ENCODE results near the gene HRH4. TPM values are rescaled to one million over a fixed set of nuclear protein-coding genes. Genes with fewer than 3 reads are reported as not detected.

Gene HRH4
- total RNA-seq, 4 donors from 2014 or later: 0.15 to 0.54 (median 0.16) TPM; not detected in 1

GRCh38 chr18:24494586-24494985 is 34.1 kb downstream of the HRH4 start:
- WGBS, 2 donors (ENCODE audit: low coverage in 1 of 2): 84 to 86% methylated on average over 2 of the region's 2 CpGs
- no peaks in the 10 kb centered on the region for H3K27me3 ChIP-seq
- no peaks in the 10 kb centered on the region for H3K9me3 ChIP-seq
- no peaks in the 10 kb centered on the region for H3K4me1 ChIP-seq
- TF ChIP-seq POLR2AphosphoS5 (IDR thresholded peaks at IDR 0.05) (no peak), POLR2A (IDR thresholded peaks at IDR 0.05) (no peak), EP300 (IDR thresholded peaks at IDR 0.05) (no peak), CTCF (IDR thresholded peaks at IDR 0.05) (no peak)
- no peak for ATAC-seq
- no peak overlapping the region for H3K4me3 ChIP-seq
- no peak overlapping the region for H3K27ac ChIP-seq
- H3K36me3 ChIP-seq: no peaks in the 10 kb centered on the region

- no peaks in the 10 kb centered on the region for H3K9me3 ChIP-seq
- WGBS, 2 donors (ENCODE audit: low coverage in 1 of 2): no CpG with 5 or more reads among the region's 1 CpG
- no peak for TF ChIP-seq EP300 (IDR thresholded peaks at IDR 0.05)
- no peak overlapping the region for H3K27ac ChIP-seq
- H3K4me3 ChIP-seq: no peak overlapping the region
- no peaks in the 10 kb centered on the region for H3K4me1 ChIP-seq
- peak; percentile 31 for ATAC-seq
- no peaks in the 10 kb centered on the region for H3K36me3 ChIP-seq
- H3K27me3 ChIP-seq: no peaks in the 10 kb centered on the region
Measured at GRCh38 chr18:24497031-24497754, 36.8 kb downstream of the HRH4 start.

GRCh38 chr18:24499814-24500213 is 39.4 kb downstream of the HRH4 start:
- 42 to 45% methylated on average over 5 of the region's 5 CpGs for WGBS, 2 donors (ENCODE audit: low coverage in 1 of 2)
- no peaks in the 10 kb centered on the region for H3K9me3 ChIP-seq
- H3K27me3 ChIP-seq: no peaks in the 10 kb centered on the region
- no peaks in the 10 kb centered on the region for H3K36me3 ChIP-seq
- TF ChIP-seq POLR2A (IDR thresholded peaks at IDR 0.05): no peak
- TF ChIP-seq POLR2AphosphoS5 (IDR thresholded peaks at IDR 0.05): no peak
- no peak for TF ChIP-seq CTCF (IDR thresholded peaks at IDR 0.05)
- TF ChIP-seq EP300 (IDR thresholded peaks at IDR 0.05): no peak
- no peak overlapping the region for H3K27ac ChIP-seq
- H3K4me1 ChIP-seq: no peaks in the 10 kb centered on the region
- no peak for ATAC-seq
- H3K4me3 ChIP-seq: no peak overlapping the region

- Histone ChIP-seq H3K4me3 (no peak overlapping the region), H3K9me3 (no peaks in the 10 kb centered on the region), H3K27ac (no peak overlapping the region), H3K4me1 (no peaks in the 10 kb centered on the region), H3K36me3 (no peaks in the 10 kb centered on the region), H3K27me3 (no peaks in the 10 kb centered on the region)
- WGBS, 2 donors (ENCODE audit: low coverage in 1 of 2): 84 to 100% methylated on average over 1 to 2 of the region's 2 CpGs
- no peak for ATAC-seq
- TF ChIP-seq EP300 (IDR thresholded peaks at IDR 0.05) (no peak), CTCF (IDR thresholded peaks at IDR 0.05) (no peak), POLR2A (IDR thresholded peaks at IDR 0.05) (no peak), POLR2AphosphoS5 (IDR thresholded peaks at IDR 0.05) (no peak)
Measured at GRCh38 chr18:24500217-24500616, 39.8 kb downstream of the HRH4 start.

- Histone ChIP-seq H3K9me3 (no peaks in the 10 kb centered on the region), H3K36me3 (no peaks in the 10 kb centered on the region), H3K27ac (no peak overlapping the region), H3K27me3 (no peaks in the 10 kb centered on the region), H3K4me3 (no peak overlapping the region), H3K4me1 (no peaks in the 10 kb centered on the region)
- no peak for TF ChIP-seq CTCF (IDR thresholded peaks at IDR 0.05)
- TF ChIP-seq POLR2AphosphoS5 (IDR thresholded peaks at IDR 0.05): no peak
- no peak for TF ChIP-seq EP300 (IDR thresholded peaks at IDR 0.05)
- TF ChIP-seq POLR2A (IDR thresholded peaks at IDR 0.05): no peak
- WGBS, 2 donors (ENCODE audit: low coverage in 1 of 2): 80 to 86% methylated on average over 6 of the region's 6 CpGs
- ATAC-seq: no peak
Measured at GRCh38 chr18:24500766-24501165, 40.3 kb downstream of the HRH4 start.
